ENCODE measurements around the gene PALD1. TPM values are rescaled to one million over a fixed set of nuclear protein-coding genes. Genes with fewer than 3 reads are reported as not detected.

PALD1 gene
- total and polyA plus RNA-seq, 2 of the 13 experiments (the other 11 are each of a cell fraction or from before 2014, with no cell fraction given) = 0.07 to 0.09 TPM

DNA sequence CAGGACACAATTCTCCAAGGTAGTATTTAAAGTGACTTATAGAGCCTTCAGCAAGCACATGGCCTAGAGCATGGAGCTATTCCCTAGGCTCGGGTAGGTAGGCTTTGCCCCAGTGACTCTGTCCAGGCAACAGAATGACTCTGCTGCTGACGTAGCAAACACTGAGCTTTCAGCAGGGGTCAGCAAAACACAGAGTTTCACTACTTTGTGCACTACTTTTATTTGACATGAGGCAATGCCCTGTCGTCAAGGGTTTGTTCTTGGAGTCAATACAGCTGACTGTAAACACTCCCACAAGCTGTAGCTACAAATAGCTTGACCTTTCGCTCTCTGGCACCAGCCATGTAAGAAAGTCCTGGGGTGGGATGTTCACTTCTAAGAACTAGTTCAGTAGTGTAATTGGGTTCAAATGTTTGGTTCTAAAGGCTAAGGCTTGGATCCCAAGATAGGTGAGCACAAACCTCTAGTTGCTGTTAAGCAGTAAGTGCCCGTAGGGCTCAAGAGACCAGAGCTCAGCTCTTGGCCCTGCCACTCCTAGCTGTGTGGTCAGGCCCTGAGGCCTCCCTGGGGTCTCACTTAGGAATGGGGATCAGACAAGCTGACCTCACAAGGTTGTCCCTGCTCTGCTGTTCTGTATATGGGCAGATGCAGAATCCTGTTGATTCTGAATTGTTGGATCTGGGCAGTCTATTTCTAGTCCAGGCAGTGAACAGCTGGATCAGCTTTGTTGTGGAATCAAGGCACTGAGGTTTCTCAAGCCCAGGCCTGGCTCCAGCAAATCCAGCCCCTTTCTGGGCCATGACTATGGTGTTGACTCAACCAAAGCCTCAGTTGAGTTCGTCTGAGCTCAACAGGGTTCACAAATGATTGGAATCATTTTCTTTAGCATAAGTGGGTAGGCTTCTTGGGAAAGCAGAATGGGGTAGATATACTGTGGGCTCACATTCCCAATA, 47.8 kb upstream of the PALD1 start (continued):
- TF ChIP-seq NR2C2 (CRISPR knock-in tag; IDR thresholded peaks at IDR 0.05; ENCODE audit: borderline replicate concordance) (no peak; the same call in 1 of the 2 replicates), ZNF232 (CRISPR knock-in tag; IDR thresholded peaks at IDR 0.05; ENCODE audit: borderline replicate concordance) (no peak), SETDB1 (CRISPR knock-in tag; IDR thresholded peaks at IDR 0.05; ENCODE audit: borderline replicate concordance) (no peak), NCOA2 (CRISPR knock-in tag; IDR thresholded peaks at IDR 0.05) (0 out of 2 replicates have a peak, but pooled peaks have one; percentile 24), MLX (CRISPR knock-in tag; IDR thresholded peaks at IDR 0.05) (no peak), ZNF263 (CRISPR knock-in tag; IDR thresholded peaks at IDR 0.05) (no peak), PAF1 (CRISPR knock-in tag; IDR thresholded peaks at IDR 0.05) (0 out of 2 replicates have a peak, but pooled peaks have one; percentile 45), SIX4 (CRISPR knock-in tag; IDR thresholded peaks at IDR 0.05) (no peak), NFKB2 (CRISPR knock-in tag; IDR thresholded peaks at IDR 0.05; ENCODE audit: borderline replicate concordance) (no peak), ZNF362 (CRISPR knock-in tag; IDR thresholded peaks at IDR 0.05; ENCODE audit: borderline replicate concordance) (no peak), SP2 (CRISPR knock-in tag; IDR thresholded peaks at IDR 0.05) (no peak), U2AF1 (optimal IDR thresholded peaks at IDR 0.05; ENCODE audit: low read depth, low read length) (no peak), SNAPC4 (CRISPR knock-in tag; IDR thresholded peaks at IDR 0.05) (no peak), TFAP4 (IDR thresholded peaks at IDR 0.05; ENCODE audit: borderline replicate concordance, low read depth) (peak; percentile 91), RAD21 (CRISPR knock-in tag; IDR thresholded peaks at IDR 0.05) (peak; percentile 46; the same call in 1 of the 2 replicates), BHLHE40 (IDR thresholded peaks at IDR 0.05; ENCODE audit: low read length) (no peak), ASH2L (IDR thresholded peaks at IDR 0.05; ENCODE audit: insufficient read length, low read depth, low read length) (no peak), POLR2A (IDR thresholded peaks at IDR 0.05; ENCODE audit: insufficient read depth in 1 of 2, low read depth in 2 of 2, low read length in 2 of 2) (no peak), ZNF260 (CRISPR knock-in tag; IDR thresholded peaks at IDR 0.05; ENCODE audit: borderline replicate concordance, low read depth) (no peak)
- TF ChIP-seq, protein P1, sequence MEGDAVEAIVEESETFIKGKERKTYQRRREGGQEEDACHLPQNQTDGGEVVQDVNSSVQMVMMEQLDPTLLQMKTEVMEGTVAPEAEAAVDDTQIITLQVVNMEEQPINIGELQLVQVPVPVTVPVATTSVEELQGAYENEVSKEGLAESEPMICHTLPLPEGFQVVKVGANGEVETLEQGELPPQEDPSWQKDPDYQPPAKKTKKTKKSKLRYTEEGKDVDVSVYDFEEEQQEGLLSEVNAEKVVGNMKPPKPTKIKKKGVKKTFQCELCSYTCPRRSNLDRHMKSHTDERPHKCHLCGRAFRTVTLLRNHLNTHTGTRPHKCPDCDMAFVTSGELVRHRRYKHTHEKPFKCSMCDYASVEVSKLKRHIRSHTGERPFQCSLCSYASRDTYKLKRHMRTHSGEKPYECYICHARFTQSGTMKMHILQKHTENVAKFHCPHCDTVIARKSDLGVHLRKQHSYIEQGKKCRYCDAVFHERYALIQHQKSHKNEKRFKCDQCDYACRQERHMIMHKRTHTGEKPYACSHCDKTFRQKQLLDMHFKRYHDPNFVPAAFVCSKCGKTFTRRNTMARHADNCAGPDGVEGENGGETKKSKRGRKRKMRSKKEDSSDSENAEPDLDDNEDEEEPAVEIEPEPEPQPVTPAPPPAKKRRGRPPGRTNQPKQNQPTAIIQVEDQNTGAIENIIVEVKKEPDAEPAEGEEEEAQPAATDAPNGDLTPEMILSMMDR (CRISPR knock-in tag; IDR thresholded peaks at IDR 0.05) = peak; percentile 80

Measured in HepG2 (cell line).